NK-92 treated with Interleukin-12 subunit alpha and Interleukin-12 subunit beta, amount 100 ng/mL, for 24 hours (cell line): ENCODE results near the gene DNAH6.
"Not testable (repeated sequence)": the region's sequence is repeated elsewhere in the genome, so short reads cannot be mapped to it uniquely, and the experiment has no call there.

ENCODE experiments used
- DNase-seq: peaks from one replicate; lab custom pipeline; 2025; lab: John Stamatoyannopoulos, UW

Gene DNAH6

GRCh38 chr2:84516234-84516986 is at the start of gene DNAH6:
TSS of gene DNAH6 (plus strand) at chr2:84516498. CDS start at chr2:84517827, 1,329 bp downstream.
- DNase-seq: no peak

DNA sequence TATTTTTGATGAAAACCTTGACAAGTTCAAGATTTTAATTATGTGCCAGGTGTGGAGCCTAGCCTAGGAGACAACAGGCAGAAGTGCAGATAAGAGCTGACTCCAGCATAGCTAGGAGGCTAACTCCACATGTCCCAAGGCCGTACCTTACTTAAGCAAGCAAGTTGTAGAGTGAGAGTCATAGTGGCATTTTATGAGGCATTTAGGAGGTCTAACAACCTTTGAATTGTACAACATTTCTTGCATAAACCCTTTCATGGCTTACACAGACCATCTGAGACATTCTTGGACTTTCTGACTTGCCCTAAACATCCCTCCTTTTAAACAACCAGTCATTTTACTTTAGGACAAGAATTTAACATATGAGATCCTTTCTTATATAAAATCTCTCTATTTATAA is 48.9 kb upstream of the DNAH6 start:
- no peak for DNase-seq

DNA sequence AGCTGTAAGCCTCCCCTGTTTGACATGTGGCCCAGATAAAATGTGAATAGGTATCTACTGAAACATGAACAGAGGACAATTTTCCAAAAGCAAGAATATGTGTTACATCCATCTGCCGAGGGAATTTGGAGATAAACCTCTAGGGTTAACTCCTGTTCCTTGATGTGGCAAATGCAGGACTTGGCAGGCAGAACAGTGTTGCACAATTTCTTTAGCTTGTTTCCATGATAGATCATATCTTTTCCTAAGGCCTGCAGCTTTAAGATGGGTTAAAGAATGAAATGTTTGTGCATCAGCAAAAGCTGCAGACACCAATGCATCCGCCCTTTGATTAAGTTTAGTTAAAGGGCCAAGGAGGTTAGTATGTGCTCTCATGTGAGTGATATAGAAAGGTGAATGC is 43.9 kb upstream of the DNAH6 start:
- not testable (repeated sequence) for DNase-seq

DNA sequence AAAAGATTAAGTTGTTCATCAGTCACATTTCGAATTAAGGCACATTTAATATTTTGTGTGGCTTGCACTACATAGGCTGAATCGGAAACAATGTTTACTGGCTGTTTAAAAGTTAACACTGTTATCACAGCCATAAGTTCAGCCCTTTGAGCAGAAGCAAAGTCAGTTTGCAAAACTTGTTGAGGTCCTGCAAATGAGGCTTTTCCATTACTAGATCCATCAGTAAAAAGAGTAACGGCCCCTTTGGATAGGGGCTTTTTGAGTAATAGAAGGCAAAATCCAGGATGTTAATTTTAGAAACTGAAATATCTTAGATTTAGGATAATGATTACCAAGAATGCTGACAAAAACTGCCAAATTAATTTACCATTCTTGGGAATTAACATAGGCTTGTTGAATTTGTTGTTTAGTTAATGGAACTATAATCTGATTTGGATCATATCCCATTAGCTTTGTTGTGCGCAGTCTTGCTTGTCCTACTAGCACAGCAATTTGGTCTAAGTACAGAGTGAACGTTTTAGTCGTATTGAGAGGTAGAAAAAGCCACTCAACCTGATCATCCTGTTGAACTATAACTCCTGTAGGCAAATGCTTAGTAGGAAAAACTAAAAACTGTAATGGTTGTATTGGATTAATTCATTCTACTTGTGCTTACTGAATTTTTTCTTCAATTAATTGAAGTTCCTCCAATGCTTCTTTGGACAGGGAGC is 43.3 kb upstream of the DNAH6 start:
- DNase-seq: no peak

DNA sequence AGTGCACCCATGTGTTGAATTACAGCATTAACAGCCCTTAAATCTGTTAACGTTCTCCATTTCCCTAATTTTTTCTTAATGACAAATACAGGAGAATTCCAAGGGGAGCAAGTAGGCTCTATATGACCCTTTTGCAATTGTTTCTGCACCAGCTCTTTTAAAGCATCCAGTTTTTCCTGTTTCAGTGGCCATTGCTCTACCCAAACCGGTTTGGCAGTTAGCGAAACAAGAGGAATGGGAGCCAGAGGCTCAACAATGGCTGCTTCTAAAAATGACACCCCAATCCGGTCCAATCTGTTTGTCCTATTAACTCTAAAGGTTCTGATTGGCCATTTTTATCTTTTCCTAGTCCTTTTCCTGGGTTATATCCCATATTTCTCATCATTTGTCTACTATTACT is 42.1 kb upstream of the DNAH6 start:
- no peak for DNase-seq

DNA sequence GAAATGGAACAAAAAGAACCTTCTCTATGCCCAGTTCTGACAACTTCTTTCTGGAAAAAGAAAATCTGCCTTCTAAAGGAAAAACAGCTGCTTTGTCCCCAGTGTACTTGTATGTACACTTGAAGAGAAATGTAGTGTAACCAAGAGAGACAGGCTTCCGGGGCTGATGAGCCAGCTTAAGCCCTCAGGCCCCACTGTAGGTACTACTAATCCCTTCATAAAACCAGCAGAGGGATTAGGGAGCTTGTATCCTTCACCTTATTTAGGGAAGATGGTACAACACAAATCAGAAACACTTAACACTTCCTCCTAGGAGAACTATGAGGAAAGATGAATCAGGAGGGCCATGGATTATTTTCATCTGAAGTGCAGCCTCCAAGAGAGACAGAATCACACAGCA is 38.4 kb upstream of the DNAH6 start:
- DNase-seq: no peak

DNA sequence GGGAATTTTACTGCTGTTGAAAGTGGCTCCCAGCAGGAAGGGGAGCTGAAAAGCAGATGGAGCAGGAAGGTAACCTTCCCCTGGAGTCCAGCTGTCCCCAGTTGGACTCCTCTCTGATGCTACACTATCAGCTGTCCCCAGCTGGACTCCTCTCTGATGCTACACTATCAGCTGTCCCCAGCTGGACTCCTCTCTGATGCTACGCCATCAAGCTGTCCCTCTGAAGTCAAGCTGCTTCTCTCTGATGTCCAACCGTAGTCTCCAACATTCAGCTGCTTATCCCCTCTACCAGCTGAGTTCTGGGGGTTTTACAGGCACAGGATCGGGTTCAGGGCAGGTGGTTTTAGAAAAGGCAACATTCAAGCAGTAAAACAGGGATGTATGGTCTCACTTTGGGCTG is 37.4 kb upstream of the DNAH6 start:
- DNase-seq: no peak

GRCh38 chr2:84481702-84482101 is 34.6 kb upstream of the DNAH6 start:
- no peak for DNase-seq

DNA sequence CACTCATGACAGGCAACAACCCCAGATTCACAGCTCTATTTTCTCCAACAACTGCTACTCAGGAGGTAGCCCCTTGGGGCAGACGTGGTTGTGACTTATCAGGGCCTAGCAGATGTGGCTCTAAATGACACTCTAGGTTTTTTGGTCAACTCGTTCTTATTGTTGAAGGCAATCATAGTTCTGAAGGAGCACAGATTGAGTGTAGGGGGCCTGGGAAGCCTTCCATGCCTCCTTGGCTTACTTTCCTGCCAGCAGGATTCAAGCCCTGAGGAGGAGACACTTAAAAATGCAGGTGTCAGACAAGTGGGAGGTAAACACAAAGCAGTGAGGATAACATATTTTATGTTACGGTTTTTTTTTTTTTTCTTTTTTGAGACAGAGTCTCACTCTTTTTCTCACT is 33.7 kb upstream of the DNAH6 start:
- no peak for DNase-seq

GRCh38 chr2:84483320-84483719 is 33.0 kb upstream of the DNAH6 start:
- no peak for DNase-seq

DNA sequence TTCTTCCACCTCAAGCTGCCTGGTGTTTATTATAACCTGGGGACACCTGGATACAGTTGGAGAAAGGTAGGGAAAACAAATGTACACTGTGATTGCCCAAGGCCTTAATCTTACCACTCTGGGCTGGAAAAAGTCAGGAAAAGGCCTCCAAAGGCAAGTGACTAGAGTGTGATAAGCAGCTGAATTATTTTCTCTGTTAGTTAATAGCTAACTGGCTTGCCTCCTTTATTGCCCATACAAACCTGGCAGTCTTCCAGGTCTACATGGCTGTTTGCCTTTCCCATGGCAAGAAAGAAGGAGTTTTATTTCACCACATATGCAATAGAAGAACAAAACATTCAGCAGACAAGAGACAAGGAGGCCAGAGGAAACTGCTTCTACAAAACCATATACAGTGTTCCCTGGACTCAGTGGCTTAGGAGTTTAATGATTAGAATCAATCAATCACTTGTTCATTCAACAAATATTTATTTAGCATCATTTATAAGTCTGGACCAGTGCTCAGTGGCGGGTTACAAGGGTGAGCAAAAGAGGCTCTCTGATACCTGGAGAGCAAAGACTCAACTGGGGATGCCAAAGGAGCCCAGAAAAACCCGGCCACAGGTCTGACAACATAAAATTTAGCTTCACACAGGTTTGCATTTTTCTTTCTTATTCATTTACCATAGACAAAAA is 29.7 kb upstream of the DNAH6 start:
- DNase-seq: no peak

DNA sequence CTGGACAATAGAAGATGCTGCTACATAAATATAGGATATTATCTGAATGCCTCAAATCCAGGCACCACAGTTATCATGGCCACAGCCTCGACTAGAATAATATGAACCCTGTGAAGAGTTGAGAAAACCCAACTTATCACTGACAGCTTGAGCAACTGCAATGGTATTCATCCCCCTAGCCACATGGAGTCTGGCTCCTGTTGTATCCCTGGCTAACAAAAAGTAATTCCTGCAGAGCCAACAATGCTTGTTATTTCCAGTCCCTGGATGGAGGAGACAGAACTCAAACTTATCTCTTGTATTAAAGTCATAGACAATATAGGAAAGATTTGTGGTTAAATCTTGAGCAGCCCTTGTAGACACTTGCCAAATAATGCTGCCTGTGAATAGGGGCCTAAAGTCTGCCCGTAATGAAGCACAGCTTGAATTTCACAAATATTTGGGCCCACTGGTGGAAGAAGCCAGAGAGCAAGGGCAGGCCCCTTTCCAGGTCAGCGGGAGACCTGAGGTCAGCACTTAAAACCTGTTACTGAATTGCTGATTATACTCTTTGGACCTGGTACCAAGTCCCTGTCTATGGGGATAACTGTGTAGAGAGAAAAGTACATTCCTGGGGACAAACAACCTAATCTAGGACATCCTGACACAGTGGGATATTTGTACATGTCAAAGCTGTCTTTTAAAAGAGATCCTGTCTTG is 28.9 kb upstream of the DNAH6 start:
- DNase-seq: no peak

DNA sequence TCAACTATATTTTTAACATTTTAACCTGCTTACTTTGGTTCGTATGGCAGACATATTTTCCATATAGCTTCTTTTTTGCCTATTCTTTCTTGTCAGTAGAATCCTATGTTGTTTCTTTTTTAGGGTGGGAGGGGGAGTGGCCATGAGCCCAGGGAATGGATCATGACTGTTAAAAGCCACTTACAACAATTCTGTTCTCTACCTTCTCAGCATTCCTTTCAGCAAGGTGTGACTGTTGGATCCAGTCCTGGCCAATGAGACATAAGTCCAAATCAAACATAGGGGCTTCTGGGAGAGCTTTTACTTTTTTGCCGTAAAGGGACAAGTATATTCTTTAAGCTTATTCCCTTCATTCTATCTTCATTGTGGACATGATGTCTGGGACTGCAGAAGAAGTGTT is 25.0 kb upstream of the DNAH6 start:
- DNase-seq: no peak

- DNase-seq: no peak
These were observed 24.6 kb upstream of the DNAH6 start for GRCh38 chr2:84491741-84492140.

GRCh38 chr2:84492571-84492970 is 23.7 kb upstream of the DNAH6 start:
- no peak for DNase-seq

DNA sequence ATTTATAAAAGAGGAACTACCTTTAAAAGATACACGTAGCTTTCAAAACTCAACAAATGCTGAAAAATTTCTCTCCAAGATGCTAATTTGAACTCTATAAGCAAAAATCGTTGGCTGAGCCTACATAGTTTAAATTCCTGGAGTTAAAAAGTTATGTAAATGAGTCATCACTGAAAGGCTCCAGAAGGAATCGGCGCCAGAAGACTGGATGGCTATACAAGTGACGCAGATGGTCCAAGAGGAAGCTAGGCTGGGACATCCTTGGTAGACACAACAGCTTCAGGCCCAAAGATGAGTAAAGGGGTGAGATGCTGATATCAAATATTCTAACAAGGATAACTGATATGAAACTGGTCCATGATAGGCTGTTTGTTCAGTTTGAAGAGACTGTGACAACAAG is 22.8 kb upstream of the DNAH6 start:
- no peak for DNase-seq

- DNase-seq: no peak
These were observed 22.2 kb upstream of the DNAH6 start for GRCh38 chr2:84494070-84494469.

GRCh38 chr2:84495539-84496146 is 20.7 kb upstream of the DNAH6 start:
- DNase-seq: no peak

- DNase-seq: no peak
These were observed 19.9 kb upstream of the DNAH6 start for GRCh38 chr2:84496386-84496785.

DNA sequence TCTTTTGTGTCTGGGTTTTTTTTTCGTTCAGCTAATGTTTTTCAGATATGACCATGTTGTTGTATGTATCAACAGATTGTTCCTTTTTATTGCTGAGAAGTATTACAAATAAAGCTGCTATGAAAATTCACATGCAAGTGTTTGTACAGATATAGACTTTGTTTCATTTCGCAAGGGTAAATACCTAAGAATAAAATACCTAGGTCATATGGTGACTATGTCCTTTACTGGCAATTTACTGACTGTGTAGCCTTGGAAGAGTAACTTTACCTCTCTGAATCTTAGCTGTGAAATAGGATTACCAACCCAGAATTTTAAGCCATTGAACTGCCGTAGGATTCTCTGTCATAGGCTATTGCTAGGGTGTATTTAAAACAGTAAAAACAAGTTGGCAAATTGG is 19.0 kb upstream of the DNAH6 start:
- DNase-seq: no peak

DNA sequence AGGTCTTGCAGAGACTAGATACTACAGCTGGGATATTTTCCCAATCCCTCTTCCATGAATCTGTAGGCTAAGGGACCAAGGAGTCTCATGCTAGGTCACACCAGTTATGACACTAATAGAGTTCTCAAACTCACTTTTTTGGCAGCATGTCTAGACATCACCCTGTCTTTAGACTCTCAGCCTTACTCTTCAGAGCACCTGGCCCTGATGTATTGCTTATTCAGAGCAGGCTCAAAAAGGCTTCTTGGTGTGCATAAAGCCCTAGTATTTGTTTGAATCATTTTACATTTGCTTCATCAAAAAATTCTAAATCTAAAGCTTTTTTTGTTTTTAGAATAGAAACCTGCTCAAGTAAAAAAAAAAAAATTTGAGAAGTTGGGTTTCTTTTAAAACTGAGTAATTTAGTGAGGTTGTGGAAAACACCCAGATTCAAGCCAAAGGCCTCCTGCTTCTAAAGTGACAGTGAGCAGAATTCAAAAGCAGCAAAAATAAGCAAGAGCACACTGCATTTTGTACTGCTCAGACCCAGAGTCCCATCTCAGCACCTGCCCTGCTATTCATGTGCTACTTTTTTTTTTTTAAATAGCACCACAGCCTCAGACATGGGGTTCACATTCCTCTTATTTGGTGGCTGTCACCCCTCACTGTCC is 18.0 kb upstream of the DNAH6 start:
- DNase-seq: no peak

- not testable (repeated sequence) for DNase-seq
These were observed 5.3 kb upstream of the DNAH6 start for GRCh38 chr2:84511024-84511423.
